H9 (cell line): Measurements from ENCODE around the gene ASTN2. TPM values are rescaled to one million over a fixed set of nuclear protein-coding genes. Genes with fewer than 3 reads are reported as not detected.

Experiments used
- DNase-seq: peaks from one replicate; pipeline ENCODE4 v3.0.0-alpha.2; 2017
- H2AFZ ChIP-seq: one replicate; pipeline ENCODE4 v1.6.1; 2013; ENCODE audit warnings: mild to moderate bottlenecking, low read length, control low read depth, moderate library complexity
- H2AK5ac ChIP-seq: 2 replicates; pipeline ENCODE4 v1.6.1; 2013; ENCODE audit warnings: low read length, control low read depth, mixed read lengths; ENCODE audit not compliant: insufficient read length
- H2BK120ac ChIP-seq: one replicate; pipeline ENCODE4 v1.6.1; 2013; ENCODE audit warnings: low read depth, mild to moderate bottlenecking, low read length, control low read depth, inconsistent platforms; ENCODE audit not compliant: poor library complexity, severe bottlenecking
- H2BK12ac ChIP-seq: 2 replicates; pipeline ENCODE4 v1.6.1; 2013; ENCODE audit warnings: low read length, control low read depth, mixed read lengths, low read depth; ENCODE audit not compliant: insufficient read length
- H2BK15ac ChIP-seq: 2 replicates; pipeline ENCODE4 v1.6.1; 2013; ENCODE audit warnings: low read depth, low read length, control low read depth
- H2BK20ac ChIP-seq: one replicate; pipeline ENCODE4 v1.6.1; 2013; ENCODE audit warnings: low read depth, mild to moderate bottlenecking, low read length, control low read depth, inconsistent platforms; ENCODE audit not compliant: poor library complexity, severe bottlenecking
- H2BK5ac ChIP-seq: 2 replicates; pipeline ENCODE4 v1.6.1; 2013; ENCODE audit warnings: low read length, control low read depth, mixed read lengths; ENCODE audit not compliant: insufficient read length
- H3K14ac ChIP-seq: 2 replicates; pipeline ENCODE4 v1.6.1; 2013; ENCODE audit warnings: low read length, control low read depth; ENCODE audit not compliant: insufficient read depth
- H3K18ac ChIP-seq: 2 replicates; pipeline ENCODE4 v1.6.1; 2013; ENCODE audit warnings: low read depth, mild to moderate bottlenecking, mixed read lengths, low read length, control low read depth; ENCODE audit not compliant: insufficient read length
- H3K23ac ChIP-seq: 2 replicates; pipeline ENCODE4 v1.6.1; 2013; ENCODE audit warnings: low read length, control low read depth, mixed read lengths, low read depth; ENCODE audit not compliant: insufficient read length
- H3K23me2 ChIP-seq: 2 replicates; pipeline ENCODE4 v1.6.1; 2013; ENCODE audit warnings: low read depth, mild to moderate bottlenecking, mixed read lengths, low read length, control low read depth; ENCODE audit not compliant: insufficient read length, poor library complexity, severe bottlenecking
- H3K27ac ChIP-seq: 2 replicates; pipeline ENCODE4 v1.5.1; 2013; ENCODE audit warnings: low read length, control low read depth, mixed read lengths, low read depth; ENCODE audit not compliant: insufficient read length
- H3K27me3 ChIP-seq: 2 replicates; pipeline ENCODE4 v1.6.1; 2013; ENCODE audit warnings: low read length, control low read depth, inconsistent platforms; ENCODE audit not compliant: insufficient read depth
- H3K4ac ChIP-seq: 2 replicates; pipeline ENCODE4 v1.6.1; 2013; ENCODE audit warnings: low read depth, mild to moderate bottlenecking, control low read depth, inconsistent platforms, low read length, moderate library complexity
- H3K4me1 ChIP-seq: 2 replicates; pipeline ENCODE4 v1.6.1; 2013; ENCODE audit warnings: low read length, control low read depth, inconsistent platforms; ENCODE audit not compliant: insufficient read depth
- H3K4me2 ChIP-seq: 2 replicates; pipeline ENCODE4 v1.6.1; 2013; ENCODE audit warnings: low read length, control low read depth, mixed read lengths; ENCODE audit not compliant: insufficient read length, insufficient read depth
- H3K56ac ChIP-seq: 2 replicates; pipeline ENCODE4 v1.6.1; 2013; ENCODE audit warnings: low read depth, mild to moderate bottlenecking, mixed read lengths, low read length, control low read depth; ENCODE audit not compliant: insufficient read length
- H3K79me1 ChIP-seq: 2 replicates; pipeline ENCODE4 v1.6.1; 2013; ENCODE audit warnings: low read depth, mild to moderate bottlenecking, moderate library complexity, low read length, control low read depth, inconsistent platforms; ENCODE audit not compliant: insufficient read depth, poor library complexity, severe bottlenecking
- H3K79me2 ChIP-seq: 2 replicates; pipeline ENCODE4 v1.6.1; 2013; ENCODE audit warnings: low read length, control low read depth, inconsistent platforms; ENCODE audit not compliant: insufficient read depth
- H3K9ac ChIP-seq: 2 replicates; pipeline ENCODE4 v1.6.1; 2013; ENCODE audit warnings: low read length, control low read depth, mixed read lengths; ENCODE audit not compliant: insufficient read length; ENCODE audit errors: extremely low read depth
- H3K9me3 ChIP-seq: one replicate; pipeline ENCODE4 v1.6.1; 2013; ENCODE audit warnings: low read depth, low read length, inconsistent platforms; ENCODE audit not compliant: control insufficient read depth
- H3T11ph ChIP-seq: one replicate; pipeline ENCODE4 v1.6.1; 2013; ENCODE audit warnings: mild to moderate bottlenecking, low read length, control low read depth, inconsistent platforms
- H4K20me1 ChIP-seq: one replicate; pipeline ENCODE4 v1.6.1; 2013; ENCODE audit not compliant: control insufficient read depth, insufficient read length, insufficient read depth
- H4K5ac ChIP-seq: 2 replicates; pipeline ENCODE4 v1.6.1; 2013; ENCODE audit warnings: low read depth, mild to moderate bottlenecking, mixed read lengths, low read length, control low read depth; ENCODE audit not compliant: insufficient read length
- H4K8ac ChIP-seq: replicated peaks from 2 replicates; pipeline ENCODE4 v1.6.1; 2013; ENCODE audit warnings: low read length, control low read depth, mixed read lengths, low read depth; ENCODE audit not compliant: insufficient read length
- H4K91ac ChIP-seq: 2 replicates; pipeline ENCODE4 v1.6.1; 2013; ENCODE audit warnings: low read depth, mild to moderate bottlenecking, moderate library complexity, mixed read lengths, low read length, control low read depth; ENCODE audit not compliant: insufficient read length
- H3K27ac Mint-ChIP-seq, 3 experiments: 2 replicates in 2 of 3; 3 replicates in 1 of 3; pipeline ENCODE4 v1.8.0; 2020 to 2021; ENCODE audit warnings: mixed read lengths in 3 of 3, mild to moderate bottlenecking in 1 of 3, moderate library complexity in 1 of 3
- H3K27me3 Mint-ChIP-seq: 2 replicates; pipeline ENCODE4 v1.8.0; 2021; ENCODE audit warnings: low read depth, mild to moderate bottlenecking, moderate library complexity, mixed read lengths
- H3K36me3 Mint-ChIP-seq, 3 experiments: 2 replicates in 2 of 3; 3 replicates in 1 of 3; pipeline ENCODE4 v1.8.0; 2020 to 2021; ENCODE audit warnings: low read depth in 3 of 3, mixed read lengths in 3 of 3; ENCODE audit not compliant: insufficient read depth in 1 of 3
- H3K4me1 Mint-ChIP-seq, 2 experiments: 2 replicates each; pipeline ENCODE4 v1.8.0; 2020; ENCODE audit warnings: mixed read lengths in 2 of 2
- H3K4me3 Mint-ChIP-seq, 2 experiments: 2 replicates in 1 of 2; 3 replicates in 1 of 2; pipeline ENCODE4 v1.8.0; 2020 to 2021; ENCODE audit warnings: mild to moderate bottlenecking in 2 of 2, mixed read lengths in 2 of 2, moderate library complexity in 1 of 2
- H3K9me3 Mint-ChIP-seq, 2 experiments: 2 replicates in 1 of 2; 3 replicates in 1 of 2; pipeline ENCODE4 v1.8.0; 2020; ENCODE audit warnings: mild to moderate bottlenecking in 2 of 2, mixed read lengths in 2 of 2, moderate library complexity in 1 of 2
- WGBS: extraction: QIAGEN DNeasy Blood & Tissue Kit; methylation state at CpG from one replicate; pipeline ENCODE4 v1.1.7; 2013; ENCODE audit warnings: missing lambda C conversion rate, low lambda C conversion rate, mixed read lengths; ENCODE audit not compliant: insufficient read length; ENCODE audit errors: extremely low coverage; 5-methylcytosine and 5-hydroxymethylcytosine counted together
- total RNA-seq: library from RNA; stranded (reverse); gene quantifications from 2 replicates; pipeline ENCODE4 v1.2.1, GENCODE V29; 2021
- TF ChIP-seq, protein P1 (sequence below): fragments of 200-600 bp; sonication (generic); conservative IDR thresholded peaks from 3 replicates; pipeline ENCODE4 v1.8.0; 2021; ENCODE audit warnings: antibody characterized with exemption, mild to moderate bottlenecking

The ASTN2 gene
- total RNA-seq, 1 experiment from 2014 or later = 9.7 TPM

DNA sequence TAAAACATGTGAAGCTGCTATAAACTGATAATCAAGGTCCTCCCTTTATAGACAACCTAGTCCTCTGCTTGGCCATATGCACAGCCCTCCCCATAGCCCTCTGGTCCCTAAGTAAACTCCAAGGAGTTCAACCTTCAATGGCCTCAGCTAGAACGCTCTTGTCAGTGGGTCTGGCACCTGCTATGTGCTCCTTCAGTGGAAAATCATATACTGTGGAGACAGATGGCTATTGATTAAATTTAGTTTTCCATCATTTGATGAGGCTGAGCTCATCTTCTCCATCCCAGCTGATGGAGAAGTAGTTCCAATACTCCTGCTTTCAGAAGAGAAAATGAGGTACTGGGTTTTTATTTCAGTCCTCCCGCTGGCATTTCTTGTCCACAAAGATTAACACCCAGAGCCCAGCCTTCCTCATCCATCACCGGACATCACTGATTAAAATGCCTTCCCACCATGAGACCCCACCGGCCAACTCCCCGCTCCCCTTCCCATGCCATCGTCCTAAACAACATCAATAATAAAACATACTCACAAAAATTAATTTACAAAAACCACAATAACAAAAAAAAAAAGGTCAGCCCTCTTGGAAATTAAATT, 593.1 kb downstream of the ASTN2 start:
- Histone ChIP-seq H3K79me2 (no peaks in the 10 kb centered on the region), H3K4me1 (peaks cover 2% of the 10 kb centered on the region; the same call in 1 of the 2 replicates), H3K4ac (no peak overlapping the region), H2BK20ac (no peak overlapping the region), H3K4me2 (no peak overlapping the region), H3K9me3 (no peaks in the 10 kb centered on the region), H2AK5ac (no peak overlapping the region), H3K9ac (no peak overlapping the region), H2BK120ac (no peak overlapping the region), H2AFZ (no peak overlapping the region), H3K27ac (no peak overlapping the region), H3K18ac (no peak overlapping the region), H3K14ac (no peak overlapping the region), H4K91ac (no peak overlapping the region), H2BK5ac (no peak overlapping the region), H4K8ac (no peak overlapping the region), H4K5ac (no peak overlapping the region), H3K23me2 (no peaks in the 10 kb centered on the region), H3K79me1 (no peaks in the 10 kb centered on the region), H4K20me1 (no peaks in the 10 kb centered on the region), H2BK15ac (no peak overlapping the region), H3K23ac (no peak overlapping the region), H3K56ac (no peak overlapping the region), H3T11ph (no peak overlapping the region), H3K27me3 (no peaks in the 10 kb centered on the region), H2BK12ac (no peak overlapping the region)
- Mint-ChIP-seq H3K4me1 (peaks cover 28 to 31% of the 10 kb centered on the region in 2 experiments), H3K4me3 (no peak overlapping the region), H3K36me3 (no peaks in the 10 kb centered on the region), H3K27me3 (no peaks in the 10 kb centered on the region), H3K27ac (no peak overlapping the region), H3K9me3 (no peaks in the 10 kb centered on the region)
- TF ChIP-seq, protein P1, sequence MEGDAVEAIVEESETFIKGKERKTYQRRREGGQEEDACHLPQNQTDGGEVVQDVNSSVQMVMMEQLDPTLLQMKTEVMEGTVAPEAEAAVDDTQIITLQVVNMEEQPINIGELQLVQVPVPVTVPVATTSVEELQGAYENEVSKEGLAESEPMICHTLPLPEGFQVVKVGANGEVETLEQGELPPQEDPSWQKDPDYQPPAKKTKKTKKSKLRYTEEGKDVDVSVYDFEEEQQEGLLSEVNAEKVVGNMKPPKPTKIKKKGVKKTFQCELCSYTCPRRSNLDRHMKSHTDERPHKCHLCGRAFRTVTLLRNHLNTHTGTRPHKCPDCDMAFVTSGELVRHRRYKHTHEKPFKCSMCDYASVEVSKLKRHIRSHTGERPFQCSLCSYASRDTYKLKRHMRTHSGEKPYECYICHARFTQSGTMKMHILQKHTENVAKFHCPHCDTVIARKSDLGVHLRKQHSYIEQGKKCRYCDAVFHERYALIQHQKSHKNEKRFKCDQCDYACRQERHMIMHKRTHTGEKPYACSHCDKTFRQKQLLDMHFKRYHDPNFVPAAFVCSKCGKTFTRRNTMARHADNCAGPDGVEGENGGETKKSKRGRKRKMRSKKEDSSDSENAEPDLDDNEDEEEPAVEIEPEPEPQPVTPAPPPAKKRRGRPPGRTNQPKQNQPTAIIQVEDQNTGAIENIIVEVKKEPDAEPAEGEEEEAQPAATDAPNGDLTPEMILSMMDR = no peak
- WGBS = 100% methylated on average over 2 of the region's 6 CpGs
- no peak for DNase-seq
